RKO (cell line): ENCODE results near the gene INPP5A.
"Not testable (repeated sequence)": the region's sequence is repeated elsewhere in the genome, so short reads cannot be mapped to it uniquely, and the experiment has no call there.

ENCODE experiments used
- DNase-seq: peaks from one replicate; pipeline ENCODE4 v3.0.0-alpha.2; 2016; ENCODE audit warnings: low spot score

The INPP5A gene

DNA sequence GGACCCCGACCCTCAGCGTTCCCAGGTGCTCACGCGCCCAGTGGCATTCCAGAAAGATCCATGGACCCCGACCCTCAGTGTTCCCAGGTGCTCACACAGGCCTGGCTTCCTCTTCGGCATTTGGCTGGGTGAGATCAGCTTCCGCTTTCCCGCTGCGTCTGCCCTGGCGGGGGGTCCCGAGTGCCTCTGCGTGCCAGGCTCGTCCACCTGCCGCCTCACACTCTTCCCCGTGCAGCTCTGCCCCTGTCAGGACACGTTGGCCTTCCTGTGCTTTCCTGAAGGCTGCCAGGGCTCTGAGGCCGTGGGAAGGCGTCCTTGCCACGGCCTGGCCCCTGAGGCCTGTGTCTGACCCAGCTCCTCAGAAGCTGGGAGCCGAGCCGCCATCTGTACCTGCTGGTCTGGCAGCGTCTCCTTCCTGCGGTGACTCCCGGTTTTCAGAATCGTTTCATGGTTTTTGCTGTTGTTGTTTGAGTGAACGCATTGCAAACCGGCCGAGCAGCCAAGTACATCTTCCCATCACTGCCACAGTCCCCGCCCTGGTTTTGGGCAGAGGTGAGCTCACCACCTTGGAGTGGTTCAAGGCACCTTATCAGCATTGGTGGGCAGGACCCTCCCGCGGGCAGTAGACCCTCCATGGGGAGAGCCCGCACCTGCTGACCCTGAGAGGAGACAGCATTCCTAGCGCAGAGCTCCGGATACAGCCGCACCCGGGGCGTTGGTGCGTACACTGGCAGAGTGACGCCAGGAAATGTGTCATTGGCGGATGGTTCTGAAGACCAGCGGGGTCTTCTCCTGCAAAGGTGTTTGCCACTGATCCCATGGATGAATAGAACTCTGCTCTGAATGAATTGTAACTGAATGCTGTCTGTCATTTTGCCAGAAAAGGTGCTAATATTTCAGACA, 231.0 kb downstream of the INPP5A start:
- no peak for DNase-seq

DNA sequence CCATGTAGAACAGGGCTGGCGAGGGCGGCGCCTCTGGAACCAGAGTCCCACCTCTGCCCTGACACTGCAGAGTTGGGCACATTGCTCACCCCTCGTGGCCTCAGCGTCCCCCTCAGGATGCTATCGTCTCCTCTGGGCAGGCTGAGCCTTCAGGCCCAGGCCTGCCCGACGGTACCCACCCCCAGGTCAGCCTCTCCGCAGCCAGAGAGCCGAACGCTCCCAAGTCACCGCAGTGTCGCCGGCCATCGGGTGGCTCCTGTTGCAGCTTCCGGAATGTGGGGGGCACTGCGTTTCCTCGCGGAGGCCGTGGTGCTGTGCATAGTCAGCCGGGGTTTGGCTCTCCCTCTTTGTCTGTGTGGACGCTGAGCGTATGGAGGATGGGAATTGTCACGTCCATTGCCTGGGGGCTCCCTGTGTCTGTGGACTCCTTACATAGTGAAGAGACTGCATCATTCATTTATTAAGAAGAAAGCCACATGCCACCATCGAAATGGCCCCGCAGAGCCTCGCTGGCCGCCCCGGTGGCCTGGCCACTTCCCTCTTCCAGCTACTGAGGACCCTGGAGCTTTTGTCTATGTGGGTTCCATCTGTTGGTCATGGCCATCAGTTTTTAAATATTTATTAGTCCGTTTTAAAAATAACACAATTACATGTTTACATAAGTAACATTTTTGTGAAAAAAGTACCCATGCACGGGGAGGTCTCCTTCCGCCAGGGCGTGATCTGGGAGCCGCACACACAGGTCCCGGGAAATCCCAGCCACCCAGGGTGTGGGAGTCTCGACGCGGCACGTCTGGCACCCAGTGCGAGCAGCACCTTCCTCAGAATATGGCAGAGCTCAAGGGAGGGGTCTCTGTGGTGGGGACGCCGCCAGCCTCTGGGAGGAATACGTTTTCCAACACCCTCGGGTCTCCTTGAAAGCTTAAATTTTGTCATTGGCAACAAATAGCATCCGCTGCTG, 232.8 kb downstream of the INPP5A start:
- DNase-seq, result no peak

DNA sequence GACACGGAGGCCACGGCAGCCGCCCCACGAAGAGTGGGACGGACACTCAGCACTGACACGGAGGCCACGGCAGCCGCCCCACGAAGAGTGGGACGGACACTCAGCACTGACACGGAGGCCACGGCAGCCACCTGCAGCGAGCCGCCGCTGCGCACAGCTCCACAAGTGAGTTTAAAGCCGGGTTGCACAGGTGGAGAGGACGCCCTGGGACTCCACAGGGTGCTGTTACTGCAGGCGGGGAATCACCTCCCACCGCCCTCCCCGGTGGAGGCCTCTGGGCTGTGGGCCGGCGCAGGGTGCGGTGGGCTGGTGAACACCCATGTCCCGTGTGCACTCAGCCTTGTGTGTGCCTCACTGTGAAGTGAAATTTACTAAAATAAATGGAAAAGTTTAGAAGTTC, 235.2 kb downstream of the INPP5A start:
- not testable (repeated sequence) for DNase-seq

DNA sequence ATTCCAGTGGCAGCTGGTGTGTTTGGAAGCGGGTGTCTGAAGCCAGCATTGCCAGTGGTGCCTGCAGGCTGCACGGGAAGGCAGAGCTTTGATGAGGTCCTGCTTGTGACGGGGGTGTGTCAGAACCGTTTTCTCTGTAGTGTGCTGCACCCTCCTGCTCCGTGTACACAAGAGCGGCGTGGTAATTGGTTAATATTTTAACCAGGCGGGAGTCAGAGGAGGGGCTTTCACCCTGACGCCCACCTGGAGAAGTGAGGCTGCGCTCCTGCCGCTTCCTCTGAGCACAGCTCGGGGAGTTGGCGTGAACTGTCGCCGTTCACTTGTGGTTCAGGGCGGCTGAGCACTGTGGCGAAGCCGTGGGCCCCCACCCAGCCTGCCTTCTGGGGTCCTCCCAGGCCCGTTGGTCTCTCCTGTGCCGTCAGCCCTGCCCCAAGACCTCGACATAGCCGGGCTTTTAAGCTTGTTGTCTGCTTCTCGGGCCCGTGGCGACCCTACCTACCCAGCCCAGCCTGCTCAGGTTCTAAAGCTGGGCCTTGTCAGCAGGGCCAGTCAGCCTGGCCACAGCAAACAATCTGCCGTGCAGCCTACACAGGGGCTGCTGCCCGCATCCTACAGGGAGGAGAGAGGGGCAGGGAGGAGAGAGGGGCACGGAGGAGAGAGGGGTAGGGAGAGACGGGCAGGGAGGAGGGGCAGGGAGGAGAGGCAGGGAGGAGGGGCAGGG, 236.8 kb downstream of the INPP5A start:
- DNase-seq, result no peak

DNA sequence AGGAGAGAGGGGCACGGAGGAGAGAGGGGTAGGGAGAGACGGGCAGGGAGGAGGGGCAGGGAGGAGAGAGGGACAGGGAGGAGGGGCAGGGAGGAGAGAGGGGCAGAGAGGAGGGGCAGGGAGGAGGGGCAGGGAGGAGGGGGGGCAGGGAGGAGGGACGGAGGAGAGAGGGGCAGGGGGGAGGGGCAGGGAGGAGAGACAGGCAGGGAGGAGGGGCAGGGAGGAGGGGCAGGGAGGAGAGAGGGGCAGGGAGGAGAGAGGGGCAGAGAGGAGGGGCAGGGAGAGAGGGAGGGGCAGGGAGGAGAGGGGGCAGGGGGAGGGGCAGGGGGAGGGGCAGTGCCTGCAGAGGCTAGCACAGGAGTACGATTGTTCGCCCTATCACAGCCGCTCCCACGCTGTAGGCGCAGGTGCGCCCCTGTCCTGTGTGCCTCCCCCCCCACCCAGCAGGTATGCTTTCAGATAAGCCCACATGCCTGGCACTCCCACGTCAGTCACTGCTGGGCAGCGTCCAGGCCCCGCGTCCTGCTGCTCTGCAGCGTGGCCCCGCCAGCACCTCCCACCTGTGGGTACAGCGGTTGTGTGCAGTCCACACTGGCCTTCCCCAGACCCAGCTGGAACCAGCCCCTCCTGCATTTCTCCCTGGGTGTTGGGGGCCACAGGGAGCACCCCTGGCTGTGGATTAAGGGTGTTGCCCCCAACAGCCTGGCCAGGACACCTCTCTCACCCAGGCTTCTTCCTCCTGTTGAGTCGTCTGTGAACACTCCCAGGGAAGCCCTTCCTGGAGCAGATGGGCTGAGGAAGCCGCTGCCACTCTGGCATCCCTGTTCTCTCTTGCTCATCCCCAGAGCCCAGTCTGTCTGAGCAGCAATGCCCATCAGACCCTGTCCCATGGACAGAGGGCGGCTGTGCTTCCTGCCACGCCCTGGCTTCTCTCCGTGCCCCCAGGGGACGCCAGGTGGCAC, 237.6 kb downstream of the INPP5A start:
- DNase-seq, result no peak

DNA sequence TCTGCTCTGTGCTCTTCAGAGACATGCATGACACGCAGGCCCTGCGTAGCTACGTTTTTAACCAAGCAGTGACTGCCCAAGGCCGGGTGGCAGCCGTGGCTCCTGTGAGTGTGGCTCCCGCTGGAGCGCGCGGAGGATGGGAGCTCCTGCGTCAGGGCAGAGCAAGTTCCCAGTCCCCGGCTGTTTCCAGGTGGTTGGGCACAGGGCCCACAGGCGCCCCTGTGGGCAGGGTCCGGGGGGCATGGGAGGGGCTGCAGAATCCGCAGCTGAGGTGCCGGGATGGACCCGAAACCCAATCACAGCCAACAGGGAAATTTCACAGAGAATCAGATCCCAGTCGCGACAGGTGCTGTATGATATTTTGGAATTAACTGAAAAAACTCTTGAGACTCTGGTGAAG, 238.6 kb downstream of the INPP5A start:
- DNase-seq, result no peak

DNA sequence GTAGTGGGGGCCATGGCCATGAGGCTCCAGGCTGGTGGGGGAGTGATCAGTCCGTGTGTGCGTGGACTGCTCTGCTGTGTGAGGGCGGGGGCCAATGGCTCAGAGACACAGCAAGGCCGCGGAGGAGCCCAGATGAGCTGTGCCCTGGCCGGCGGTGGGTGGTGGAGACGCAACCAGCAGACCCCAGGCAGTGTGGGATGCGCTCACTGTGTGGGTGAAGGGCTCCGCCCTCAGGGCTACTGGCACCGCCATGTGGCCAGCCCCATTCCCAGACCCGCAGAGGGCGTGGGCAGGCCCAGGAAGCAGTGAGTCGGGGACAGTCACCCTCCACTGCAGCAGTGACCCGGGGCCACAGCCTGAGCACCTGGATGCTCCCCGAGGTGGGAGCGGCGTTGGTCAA, 239.2 kb downstream of the INPP5A start:
- no peak for DNase-seq

DNA sequence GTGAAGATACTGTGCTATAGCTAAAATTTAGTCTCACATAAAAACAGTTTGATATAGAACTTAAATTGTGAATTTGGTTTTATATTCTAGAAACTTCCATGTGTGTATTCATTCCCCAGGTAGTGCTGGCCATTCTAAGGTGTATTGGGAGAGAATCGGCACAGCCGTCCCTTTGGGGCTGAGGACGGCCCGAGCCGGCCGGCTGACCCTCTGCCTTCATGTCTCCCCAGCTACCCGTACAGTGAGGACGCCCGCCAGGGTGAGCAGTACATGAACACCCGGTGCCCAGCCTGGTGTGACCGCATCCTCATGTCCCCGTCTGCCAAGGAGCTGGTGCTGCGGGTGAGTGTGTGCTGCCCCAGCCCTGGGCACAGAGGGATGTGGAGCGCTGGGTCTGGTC, 239.9 kb downstream of the INPP5A start:
- no peak for DNase-seq

DNA sequence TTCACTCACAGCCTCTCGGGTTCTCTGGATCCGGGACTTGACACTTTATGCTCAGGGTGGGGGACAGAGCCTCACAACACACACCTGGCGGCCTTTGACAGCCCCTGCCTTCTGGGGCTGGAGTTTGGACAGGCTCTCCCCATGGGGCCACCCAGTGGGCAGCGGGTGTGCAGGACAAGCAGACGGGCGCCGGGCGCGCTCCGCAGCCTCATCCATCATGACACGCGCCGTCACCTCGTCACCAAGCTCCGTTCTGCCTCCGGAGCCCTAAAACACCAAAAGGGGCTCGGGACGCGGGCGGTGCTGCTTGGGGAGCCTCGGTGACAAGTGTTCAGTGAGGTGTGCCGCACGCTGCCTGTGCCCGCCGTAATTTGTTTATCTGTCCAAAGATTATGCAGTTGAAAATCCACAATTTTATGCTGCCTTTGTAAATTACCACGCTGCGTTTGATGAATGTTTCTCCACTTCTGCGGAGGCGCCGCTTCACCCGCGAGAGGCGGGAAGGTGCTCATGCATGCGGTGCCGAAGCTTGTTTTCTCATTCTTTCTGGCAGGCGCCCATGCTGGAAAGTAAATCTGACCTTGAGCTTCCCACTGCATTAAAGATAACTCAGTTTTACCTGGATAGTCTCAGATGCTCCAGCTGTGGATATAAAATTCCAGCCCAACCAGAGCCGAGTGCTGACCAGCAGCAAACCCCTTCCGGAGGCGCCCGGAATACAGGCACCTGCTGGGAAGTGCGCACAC, 242.1 kb downstream of the INPP5A start:
- DNase-seq, result no peak

DNA sequence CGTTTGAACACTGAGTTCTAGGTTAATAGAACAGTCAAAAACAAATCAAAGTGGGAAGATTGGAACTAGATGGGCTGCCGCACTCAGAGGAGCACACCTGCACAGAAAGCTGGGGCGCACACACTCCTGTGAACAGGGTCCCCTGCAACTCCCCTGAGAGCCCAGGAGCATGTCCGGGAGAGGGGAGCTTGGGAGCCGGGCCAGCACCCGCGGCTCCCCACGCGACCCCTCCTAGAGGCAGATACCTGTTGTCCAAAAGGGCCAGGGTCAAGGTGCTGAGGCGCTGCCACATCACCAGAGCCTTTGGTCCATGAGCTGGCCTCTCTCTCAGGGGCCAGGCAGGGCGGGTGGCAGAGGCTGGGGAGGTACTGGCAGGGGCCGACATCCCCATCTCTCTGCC, 242.8 kb downstream of the INPP5A start:
- no peak for DNase-seq

DNA sequence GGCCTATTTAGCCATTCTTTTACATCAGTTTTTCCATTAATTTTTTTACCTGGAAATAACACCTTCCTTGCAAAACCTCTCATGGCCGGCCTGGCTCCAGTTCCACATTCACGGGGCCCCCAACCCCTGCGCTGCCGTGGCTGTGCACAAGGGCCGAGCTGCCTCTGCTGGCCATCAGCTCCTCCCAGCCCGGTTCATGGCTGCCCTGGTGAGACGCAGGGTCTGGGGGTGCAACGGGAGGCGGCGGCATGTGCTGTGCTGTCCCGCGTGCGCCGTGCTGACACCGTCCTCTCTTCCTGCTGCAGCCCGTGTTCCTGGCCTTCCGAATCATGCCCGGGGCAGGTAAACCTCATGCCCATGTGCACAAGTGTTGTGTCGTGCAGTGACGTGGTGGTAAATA, 244.0 kb downstream of the INPP5A start:
- DNase-seq, result no peak

DNA sequence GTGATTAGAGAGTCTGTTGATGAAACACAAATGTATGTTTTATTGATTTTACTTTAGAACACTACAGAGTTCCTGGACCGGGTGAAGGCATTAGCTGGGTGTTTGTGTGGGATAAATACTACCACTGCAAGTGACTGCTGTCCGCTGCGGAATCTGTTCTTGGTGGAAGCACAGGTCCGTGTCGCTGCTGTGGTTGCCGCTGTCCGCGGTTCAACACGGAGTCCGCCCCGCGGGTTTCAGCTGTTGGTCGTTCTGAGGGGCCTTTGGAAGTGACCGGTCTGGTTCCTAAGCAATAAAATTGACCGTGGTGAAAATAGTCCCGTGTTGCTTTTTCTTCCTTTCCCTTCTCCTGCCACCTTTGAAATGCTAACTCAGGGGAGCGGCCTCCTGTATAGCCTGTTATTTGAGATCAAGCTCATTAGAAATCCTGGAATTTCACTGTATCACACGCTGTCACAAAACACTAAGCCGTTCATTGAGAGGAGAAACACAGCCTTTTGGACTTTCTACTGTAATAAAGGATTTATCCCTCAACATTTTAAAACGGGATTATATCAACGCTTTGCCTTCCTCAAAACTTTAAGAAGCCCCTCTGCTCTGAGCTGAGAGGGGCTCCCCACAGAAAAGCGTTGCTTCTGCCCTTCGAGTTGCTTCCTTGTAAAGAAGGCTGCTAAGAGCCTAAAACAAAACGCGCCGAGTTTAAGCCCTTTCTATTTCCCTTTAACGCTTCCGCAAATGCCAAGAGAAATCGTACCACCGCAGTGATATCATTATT, 245.8 kb downstream of the INPP5A start:
- no peak for DNase-seq

DNA sequence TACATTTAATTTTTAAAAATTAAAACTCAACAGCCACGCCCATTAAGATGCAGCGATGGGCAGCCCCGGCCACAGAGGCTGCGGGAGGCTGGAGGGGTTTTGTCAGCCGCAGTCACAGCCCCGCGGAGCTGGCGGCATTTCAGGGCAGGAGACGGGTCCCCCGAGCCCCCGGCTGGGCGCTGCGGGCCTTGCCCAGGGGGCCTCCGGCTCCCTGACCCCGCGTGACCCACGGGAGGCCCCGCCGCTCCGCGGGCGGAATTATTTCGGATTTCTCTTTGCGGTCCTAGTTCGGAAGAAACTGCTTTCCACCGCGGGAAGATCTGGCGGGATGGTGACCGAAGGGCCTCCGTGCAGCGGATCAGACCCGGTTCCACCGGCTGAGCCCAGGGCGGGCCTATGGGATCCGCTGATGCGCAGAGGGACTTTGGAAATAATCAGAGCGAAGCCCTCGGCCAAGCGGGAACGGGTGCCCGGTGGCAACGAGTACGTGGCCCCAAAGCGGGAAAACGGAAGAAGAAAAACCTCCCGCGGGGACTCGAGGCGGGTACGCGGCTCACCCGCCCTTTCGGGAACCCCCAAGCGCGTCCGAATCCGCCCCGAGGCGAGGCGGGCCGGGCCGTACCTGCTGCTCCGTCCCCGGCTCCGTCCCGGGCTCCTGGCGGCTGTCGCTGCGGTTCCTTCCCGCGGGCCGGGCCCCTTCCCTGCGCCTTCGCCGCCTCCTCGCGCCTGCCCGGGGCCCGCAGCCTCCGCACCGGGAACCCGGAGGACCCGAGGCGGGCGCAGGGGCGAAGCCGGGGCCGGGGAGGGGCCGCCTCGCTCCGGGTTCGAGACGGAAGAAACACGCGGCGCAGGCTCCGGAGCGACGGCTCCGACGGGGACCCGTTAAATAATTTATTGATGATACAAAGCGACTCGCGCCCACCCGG, 246.6 kb downstream of the INPP5A start:
- DNase-seq, result no peak

DNA sequence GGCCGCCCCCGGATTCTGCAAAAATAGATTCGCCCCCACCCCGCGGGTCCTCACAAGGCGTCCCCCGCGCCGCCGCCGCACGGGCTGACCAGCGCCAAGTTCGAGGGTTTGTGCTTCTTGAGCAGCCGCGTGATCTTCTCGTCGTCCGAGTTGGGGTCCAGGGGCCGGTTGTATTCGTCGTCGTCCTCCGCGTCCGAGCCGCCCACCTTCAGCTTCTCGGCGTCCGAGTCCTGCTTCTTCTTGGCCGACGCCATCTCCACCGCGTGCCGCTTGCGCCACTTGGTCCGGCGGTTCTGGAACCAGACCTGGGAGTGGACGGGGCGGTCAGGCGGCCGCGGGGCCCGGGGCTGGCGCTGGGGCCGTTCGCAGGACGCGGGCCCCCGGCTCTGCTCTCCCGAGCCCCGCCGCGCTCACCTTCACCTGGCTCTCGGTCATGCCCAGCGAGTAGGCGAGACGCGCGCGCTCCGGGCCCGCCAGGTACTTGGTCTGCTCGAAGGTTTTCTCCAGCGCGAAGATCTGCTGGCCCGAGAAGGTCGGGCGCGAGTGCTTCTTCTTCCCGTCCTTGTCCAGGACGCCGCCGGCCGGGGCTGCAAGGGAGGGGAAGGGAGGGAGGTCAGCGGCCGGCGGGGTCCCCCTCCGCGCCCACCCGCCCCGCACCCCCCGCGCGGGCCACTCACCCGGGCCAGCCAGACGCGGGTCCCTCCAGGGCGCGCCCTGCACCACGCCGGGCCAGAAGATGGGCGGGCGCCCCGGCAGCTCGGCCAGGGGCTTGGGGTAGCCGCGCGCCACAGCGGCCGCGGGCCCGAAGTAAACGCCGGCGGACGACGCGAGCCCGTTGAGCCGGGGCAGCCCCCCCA, 247.5 kb downstream of the INPP5A start:
- DNase-seq, result no peak

DNA sequence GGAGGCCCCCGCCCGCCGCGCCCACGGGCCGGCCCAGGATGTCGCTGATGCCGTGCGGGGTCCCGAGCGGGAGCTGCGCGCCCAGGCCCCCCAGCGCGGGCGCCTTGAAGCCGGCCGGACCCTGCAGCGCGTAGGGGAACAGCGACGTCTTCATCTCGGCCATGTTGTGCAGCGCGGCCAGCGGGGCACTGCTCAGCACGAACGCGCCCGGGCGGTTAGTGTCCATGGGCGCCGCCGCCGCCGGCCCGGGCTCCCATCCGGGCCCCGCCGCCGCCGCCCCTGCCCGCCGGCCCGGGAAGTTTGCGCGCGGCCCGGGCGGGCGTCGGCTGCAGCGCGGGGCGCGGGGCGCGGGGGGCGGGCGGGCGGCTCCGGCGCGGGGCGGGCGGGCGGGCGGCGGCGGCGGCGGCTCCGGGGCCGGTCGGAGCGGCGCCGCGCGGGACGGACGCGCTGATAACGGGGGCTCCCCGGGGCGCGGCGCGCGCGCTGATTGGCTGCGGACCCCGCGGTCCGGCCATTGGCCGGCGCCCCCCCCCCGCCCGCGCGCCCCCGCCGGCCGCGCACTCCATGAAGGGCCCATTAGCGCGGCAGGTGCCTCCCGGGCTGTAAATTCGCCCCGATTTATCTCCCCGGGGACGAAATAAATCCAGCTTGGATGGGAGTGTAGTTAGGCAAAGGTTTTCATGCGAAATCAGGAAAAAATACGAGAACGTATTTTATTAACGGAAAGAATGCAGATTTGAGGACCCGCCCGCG, 248.3 kb downstream of the INPP5A start, which contains the start of gene NKX6-2:
NKX6-2 (minus strand) TSS at position 425 of the 753 bp plus-strand sequence; CDS start at position 226, 199 bp downstream.
- no peak for DNase-seq

DNA sequence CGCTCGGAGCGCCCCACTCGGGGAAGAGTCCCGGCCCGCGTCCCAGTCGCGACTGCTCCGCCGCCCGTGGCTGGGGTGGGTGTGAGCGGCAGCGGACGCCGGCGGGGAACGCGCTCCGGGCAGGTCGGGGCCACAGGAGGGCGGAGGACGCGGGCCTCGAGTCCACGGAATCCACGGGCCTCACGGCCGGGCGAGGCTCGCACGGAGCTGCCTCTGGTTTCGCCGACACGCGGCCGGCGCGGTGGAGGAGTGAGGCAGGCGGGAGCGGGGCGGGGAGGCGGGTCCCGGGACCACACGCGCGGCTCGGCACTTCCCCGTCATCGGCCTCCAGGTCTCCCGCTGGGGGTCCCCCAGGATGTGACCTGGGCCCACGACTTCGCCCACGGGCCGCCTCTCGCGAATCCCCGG, 248.9 kb downstream of the INPP5A start:
- DNase-seq, result no peak
